NCI-H2171 treated with DMSO at 0.1 percent for 48 hours (cell line): ENCODE data around the gene CENPX.

Experiments used
- DNase-seq: peaks from one replicate; lab custom pipeline; 2025; lab: John Stamatoyannopoulos, UW

CENPX gene

DNA sequence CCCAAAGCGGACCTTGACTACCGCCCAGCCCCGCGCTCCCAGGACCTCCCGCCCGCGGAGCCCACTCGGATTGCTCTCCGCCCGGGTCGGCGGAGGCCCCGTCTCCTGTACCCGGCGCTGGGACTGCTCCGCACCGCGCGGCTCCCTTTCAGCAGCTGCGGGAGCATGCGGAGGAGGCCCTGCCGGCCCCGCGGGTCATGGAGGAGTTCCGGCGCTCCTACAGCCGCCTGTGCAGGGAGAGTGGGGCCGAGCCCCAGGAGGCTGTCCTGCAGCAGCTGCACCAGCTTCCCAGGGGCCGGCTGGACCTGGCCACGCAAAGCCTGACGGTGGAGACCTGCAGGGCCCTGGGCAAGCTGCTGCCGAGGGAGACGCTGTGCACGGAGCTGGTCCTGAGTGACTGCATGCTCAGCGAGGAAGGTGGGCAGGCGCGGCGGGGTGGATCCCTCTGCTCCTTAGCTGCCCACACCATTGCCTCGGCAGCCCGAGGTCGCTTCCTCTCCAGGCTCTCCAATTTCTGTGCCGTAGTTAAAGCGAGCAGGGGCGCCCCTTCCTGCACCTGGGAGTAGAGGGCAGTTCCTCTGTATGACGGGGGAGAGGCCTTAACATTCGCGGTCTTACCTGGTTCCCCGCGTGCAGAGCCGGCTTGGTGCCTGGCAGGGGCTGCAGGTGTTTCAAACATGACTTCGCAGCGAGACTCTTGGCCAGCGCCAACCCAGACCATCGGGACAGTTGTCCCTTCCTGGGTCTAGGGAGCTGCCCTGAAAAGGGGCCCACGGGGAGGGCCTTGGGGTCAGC is 966 bp upstream of the CENPX start:
- DNase-seq: peak; percentile 29

GRCh38 chr17:82022981-82023446 is 336 bp upstream of the CENPX start, which contains the start of gene LRRC45:
TSS of gene LRRC45 (plus strand) at chr17:82023305. CDS start at chr17:82023644, 339 bp downstream.
- peak; percentile 100 for DNase-seq

DNA sequence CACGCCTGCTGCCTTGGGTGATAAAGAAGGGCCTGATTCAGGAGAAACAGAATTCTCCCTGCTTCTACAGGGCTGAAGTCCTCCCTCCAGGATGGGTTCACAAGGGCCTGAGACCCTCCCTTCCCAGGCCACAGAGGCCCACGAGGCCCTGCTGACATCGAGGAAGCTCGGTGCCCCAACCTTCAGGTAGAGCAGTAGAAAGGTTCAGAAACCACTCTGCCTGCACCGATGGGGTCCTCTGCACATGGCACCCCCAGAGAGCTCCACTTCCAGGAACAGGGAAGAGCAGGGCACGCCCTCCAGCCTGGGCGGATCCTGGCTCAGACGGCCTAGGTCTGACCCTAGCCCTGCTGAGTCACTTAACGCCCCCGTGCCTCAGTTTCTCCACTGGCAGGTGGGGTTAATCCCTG is 773 bp downstream of the CENPX start:
- DNase-seq: no peak

GRCh38 chr17:82021107-82021899 is 1.4 kb downstream of the CENPX start:
- DNase-seq: peak; percentile 58

DNA sequence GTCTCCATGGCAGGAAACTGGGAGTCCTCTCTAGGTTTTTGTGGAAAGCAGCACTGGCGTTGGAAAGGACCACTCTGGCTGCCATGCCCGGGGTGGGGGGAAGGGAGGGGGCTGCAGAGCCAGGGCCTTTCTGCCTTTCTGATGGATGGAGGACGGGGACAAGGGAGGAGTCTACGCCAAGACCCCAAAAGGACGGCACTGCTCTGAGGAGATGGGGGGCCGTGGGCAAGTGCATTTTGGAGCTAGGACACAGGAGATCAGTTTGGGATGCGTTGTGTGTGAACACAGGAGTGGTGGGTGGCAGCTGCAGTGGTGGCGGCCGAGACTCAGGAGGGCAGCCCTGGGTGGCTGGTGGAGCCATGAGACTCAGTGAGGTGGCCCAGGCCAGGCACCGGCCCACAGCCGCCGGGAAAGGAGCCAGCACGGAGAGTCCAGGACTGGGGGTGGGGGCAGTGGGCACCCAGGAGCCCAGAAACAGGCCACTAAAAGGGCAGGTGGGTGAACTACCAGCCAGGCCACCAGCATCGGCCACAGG is 2.0 kb downstream of the CENPX start:
- no peak for DNase-seq

DNA sequence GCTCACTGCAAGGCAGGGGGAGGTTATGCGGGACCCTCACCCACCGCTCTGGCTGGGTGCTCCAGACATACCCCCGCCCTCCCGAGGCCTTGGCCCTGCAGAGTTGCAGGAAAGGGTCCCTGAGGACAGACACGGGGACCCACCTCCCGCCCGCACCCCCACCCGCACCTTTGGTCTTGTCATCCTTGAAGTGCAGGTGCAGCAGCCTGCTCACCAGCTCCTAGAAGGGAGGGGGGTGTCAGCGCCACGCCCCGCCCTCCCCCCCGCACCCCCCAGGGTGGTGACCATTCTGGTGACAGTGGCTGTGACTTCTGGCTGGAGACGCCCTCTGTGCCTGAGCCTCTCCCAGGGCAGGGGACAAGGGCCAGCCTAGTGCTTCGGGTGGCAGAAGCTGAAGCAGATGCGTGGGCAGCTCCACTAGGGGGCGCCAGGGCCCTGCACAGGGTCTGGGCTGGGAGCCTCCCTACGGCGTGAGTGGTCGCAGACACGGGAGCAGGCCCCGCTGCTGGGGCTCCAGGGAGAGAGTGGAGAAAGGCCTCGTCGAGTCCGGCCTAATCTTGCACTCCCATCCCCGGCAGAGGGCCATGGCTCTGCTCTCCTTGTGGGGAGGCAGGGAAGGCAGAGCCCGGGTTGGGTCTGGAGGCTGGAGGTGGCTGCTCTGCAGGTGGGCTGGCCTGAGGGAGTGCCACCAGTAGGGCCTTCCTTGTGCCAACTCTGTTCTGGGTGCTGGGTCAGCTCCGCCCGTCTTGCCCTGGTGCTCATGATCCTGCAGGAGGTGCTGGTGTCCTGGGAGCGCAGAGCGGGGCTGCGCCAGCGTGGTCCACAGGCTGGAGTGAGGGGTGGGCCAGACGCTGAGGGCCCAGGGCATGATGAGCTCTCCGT is 2.7 kb downstream of the CENPX start:
- no peak for DNase-seq

DNA sequence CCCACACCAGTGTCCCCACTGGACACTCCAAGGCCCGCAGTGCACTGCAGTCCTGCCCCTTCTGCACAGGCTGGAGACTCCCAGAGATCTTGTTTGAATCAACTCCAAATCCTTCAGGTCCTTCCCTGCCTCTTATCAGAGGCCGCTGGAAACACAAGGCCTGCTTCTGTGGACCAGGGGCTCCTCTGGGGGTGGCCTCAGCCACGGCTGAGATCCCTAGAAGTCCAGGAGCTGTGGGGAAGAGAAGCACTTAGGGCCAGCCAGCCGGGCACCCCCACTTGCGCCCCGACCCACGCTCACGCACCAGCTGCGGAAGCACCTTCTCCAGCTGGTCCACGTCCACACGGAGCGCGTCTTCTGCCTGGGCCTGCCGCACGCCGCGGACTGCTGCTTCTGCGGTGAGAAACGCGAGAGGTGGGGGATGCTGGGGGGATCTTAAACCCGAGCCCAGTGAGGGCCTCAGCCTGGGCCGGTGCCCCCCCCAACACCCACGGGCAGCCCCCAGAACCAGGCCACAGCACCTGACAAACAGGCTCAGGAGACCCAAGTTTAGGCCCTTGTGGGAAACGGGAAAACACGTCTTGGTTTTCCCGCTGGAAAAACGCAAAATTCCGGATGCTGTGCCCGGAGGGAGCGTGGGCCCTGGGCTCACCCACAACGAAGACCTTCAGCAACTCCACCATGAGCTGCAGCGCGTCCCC is 3.5 kb downstream of the CENPX start:
- DNase-seq: no peak

GRCh38 chr17:82018152-82018988 is 4.3 kb downstream of the CENPX start:
- peak; percentile 15 for DNase-seq

- DNase-seq: no peak
Measured at GRCh38 chr17:82017612-82018151, 5.0 kb downstream of the CENPX start.

- DNase-seq: no peak
Measured at GRCh38 chr17:82016875-82017459, 5.7 kb downstream of the CENPX start.

DNA sequence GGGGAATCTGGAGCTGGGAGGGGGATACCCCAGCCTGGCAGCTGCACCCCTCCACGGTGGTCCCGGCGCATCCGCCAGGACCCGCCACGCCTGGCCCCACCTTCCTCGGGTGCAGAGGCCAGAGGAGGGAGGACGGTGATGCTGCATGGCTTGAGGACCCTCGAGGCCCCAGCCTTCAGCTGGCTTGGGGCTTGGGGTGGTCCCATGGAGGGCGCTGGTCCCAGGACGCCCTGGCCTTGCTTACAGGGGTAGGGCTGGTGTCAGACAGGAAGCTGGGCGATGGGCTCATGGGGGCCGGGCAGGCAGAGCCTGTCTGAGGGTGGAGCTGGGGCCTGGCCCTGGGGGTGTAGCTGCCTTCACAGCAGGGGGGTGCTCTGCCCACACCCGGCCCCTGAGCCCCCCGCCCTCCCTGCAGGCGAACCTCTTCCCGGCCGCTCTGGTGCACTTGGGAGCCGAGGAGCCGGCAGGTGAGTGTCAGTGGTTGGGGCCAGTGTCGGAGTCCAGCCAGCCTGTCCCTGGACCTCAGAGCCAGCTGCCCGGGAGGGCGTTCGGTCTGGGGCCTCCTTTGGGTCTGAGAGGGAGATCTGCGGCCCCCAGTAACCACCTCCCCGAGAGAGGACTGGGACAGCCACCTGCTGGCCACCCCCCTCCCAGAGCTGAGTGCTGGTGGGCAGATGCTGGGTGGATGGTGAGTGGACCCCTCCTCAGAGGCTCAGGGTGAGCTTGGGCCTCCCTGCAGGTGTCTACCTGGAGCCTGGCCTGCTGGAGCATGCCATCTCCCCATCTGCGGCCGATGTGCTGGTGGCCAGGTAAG is 6.4 kb downstream of the CENPX start:
- DNase-seq: no peak

- no peak for DNase-seq
Measured at GRCh38 chr17:82015311-82015971, 7.2 kb downstream of the CENPX start.

GRCh38 chr17:82014971-82015310 is 7.7 kb downstream of the CENPX start:
- DNase-seq: no peak

DNA sequence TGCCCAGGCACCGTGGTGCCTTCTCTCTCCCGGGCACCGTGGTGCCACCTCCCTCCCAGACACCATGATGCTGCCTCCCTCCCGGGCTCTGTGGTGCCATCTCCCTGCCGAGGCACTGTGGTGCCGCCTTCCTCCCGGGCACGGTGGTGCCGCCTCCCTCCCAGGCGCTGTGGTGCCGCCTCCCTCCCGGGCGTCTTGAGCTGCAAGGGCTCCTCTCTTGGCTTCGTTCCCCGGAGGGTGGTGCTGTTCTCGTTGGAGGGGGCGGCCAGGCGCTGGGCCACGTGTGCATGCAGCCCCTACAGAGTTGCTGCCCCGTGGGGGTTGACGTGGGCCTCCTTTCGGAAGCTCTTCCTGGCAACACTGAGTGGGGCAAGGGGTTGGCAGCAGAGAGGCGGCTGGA is 8.2 kb downstream of the CENPX start:
- no peak for DNase-seq

GRCh38 chr17:82013772-82014321 is 8.8 kb downstream of the CENPX start:
- no peak for DNase-seq

- no peak for DNase-seq
Measured at GRCh38 chr17:82013341-82013740, 9.3 kb downstream of the CENPX start.

DNA sequence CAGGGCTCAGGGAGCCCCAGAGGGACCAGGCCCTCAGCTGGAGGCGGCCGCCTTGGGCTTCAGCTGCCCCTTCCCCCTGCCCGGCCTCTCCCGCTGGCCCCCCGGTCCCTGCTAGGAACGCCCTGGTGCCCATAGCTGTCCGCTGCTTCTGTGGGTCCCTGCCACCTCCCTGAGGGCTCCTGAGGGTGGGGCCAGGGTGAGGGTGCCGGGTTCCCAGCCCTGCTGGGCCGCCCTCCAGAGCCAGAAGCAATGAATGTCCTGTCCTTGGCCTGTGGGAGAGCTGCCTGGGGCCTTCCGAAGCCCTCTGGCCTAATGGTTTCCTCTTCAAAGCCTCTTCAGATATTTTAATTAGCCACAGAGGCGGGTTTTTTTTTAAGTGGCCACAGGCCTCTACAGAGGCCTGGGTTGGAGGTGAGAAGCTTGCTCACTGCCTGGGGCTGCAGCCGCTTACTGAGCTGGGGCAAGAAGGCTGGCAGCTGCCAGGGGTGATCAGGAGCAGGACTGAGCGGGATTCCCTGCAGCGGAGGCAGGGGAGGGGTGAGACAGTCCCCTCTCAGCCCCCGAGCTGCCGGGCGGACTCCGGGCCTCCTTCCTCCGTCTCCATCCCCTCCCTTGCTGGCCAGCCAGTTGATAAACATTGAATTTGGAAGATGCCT is 9.9 kb downstream of the CENPX start:
- no peak for DNase-seq
